HEK293T (cell line): Measurements from ENCODE around the gene HARBI1.

Experiments
- CTCF ChIA-PET: fragments of 350-600 bp; formaldehyde crosslinking; extraction: SDS; loops from one replicate; lab custom pipeline; 2021; ENCODE audit warnings: antibody characterized with exemption, inconsistent platforms; lab: Yijun Ruan, JAX
- POLR2A ChIA-PET: fragments of 350-600 bp; formaldehyde crosslinking; extraction: SDS; loops from one replicate; lab custom pipeline; 2020; ENCODE audit warnings: antibody characterized with exemption, inconsistent platforms; lab: Yijun Ruan, JAX
- DNase-seq: peaks from one replicate; pipeline ENCODE4 v3.0.0; 2012; ENCODE audit warnings: mixed read lengths; ENCODE audit errors: extremely low spot score
- ARNT ChIP-seq: fragments of 450-650 bp; IDR thresholded peaks from 2 replicates; pipeline ENCODE4 v1.6.1; 2017; ENCODE audit warnings: mild to moderate bottlenecking
- BHLHE40 ChIP-seq: fragments of 450-650 bp; IDR thresholded peaks from 2 replicates; pipeline ENCODE4 v1.6.1; 2016; ENCODE audit warnings: mild to moderate bottlenecking, moderate library complexity, borderline replicate concordance
- CTBP1 ChIP-seq: fragments of 450-650 bp; IDR thresholded peaks from 2 replicates; pipeline ENCODE4 v1.6.1; 2016; ENCODE audit warnings: borderline replicate concordance
- ELF4 ChIP-seq: fragments of 450-650 bp; IDR thresholded peaks from 2 replicates; pipeline ENCODE4 v1.6.1; 2017; ENCODE audit warnings: antibody characterized with exemption
- FOXA1 ChIP-seq: fragments of 450-650 bp; IDR thresholded peaks from 2 replicates; pipeline ENCODE4 v1.6.1; 2016; ENCODE audit warnings: mild to moderate bottlenecking
- FOXK2 ChIP-seq: fragments of 450-650 bp; IDR thresholded peaks from 2 replicates; pipeline ENCODE4 v1.6.1; 2016; ENCODE audit warnings: mild to moderate bottlenecking
- FOXM1 ChIP-seq: fragments of 450-650 bp; IDR thresholded peaks from 2 replicates; pipeline ENCODE4 v1.6.1; 2017; ENCODE audit warnings: mild to moderate bottlenecking, borderline replicate concordance
- HDGF ChIP-seq: fragments of 450-650 bp; IDR thresholded peaks from 2 replicates; pipeline ENCODE4 v1.6.1; 2017; ENCODE audit warnings: antibody characterized with exemption, borderline replicate concordance
- L3MBTL2 ChIP-seq: fragments of 450-650 bp; conservative IDR thresholded peaks from 2 replicates; pipeline ENCODE4 v1.6.1; 2016; ENCODE audit warnings: mild to moderate bottlenecking
- LEF1 ChIP-seq: fragments of 450-650 bp; IDR thresholded peaks from 2 replicates; pipeline ENCODE4 v1.6.1; 2017; ENCODE audit warnings: mild to moderate bottlenecking, borderline replicate concordance
- NFRKB ChIP-seq: fragments of 450-650 bp; IDR thresholded peaks from 2 replicates; pipeline ENCODE4 v1.6.1; 2016; ENCODE audit warnings: mild to moderate bottlenecking, moderate library complexity
- PKNOX1 ChIP-seq: fragments of 450-650 bp; IDR thresholded peaks from 2 replicates; pipeline ENCODE4 v1.6.1; 2016
- SP1 ChIP-seq: fragments of 450-650 bp; IDR thresholded peaks from 2 replicates; pipeline ENCODE4 v1.6.1; 2017
- SUZ12 ChIP-seq: fragments of 450-650 bp; IDR thresholded peaks from 2 replicates; pipeline ENCODE4 v1.6.1; 2016; ENCODE audit warnings: mild to moderate bottlenecking
- TARDBP ChIP-seq: fragments of 450-650 bp; IDR thresholded peaks from 2 replicates; pipeline ENCODE4 v1.6.1; 2016
- ZNF384 ChIP-seq: fragments of 450-650 bp; IDR thresholded peaks from 2 replicates; pipeline ENCODE4 v1.6.1; 2016

The HARBI1 gene

GRCh38 chr11:46639197-46639839 is 22.3 kb upstream of the HARBI1 start:
- no peak for DNase-seq
- POLR2A ChIA-PET = no interaction called here
- TF ChIP-seq FOXM1 (no peak), ZNF384 (no peak), SUZ12 (no peak), PKNOX1 (no peak), TARDBP (no peak), ELF4 (no peak), ARNT (no peak), HDGF (no peak), FOXK2 (no peak), FOXA1 (no peak), BHLHE40 (no peak), SP1 (no peak), CTBP1 (no peak), LEF1 (no peak)
- CTCF ChIA-PET = interaction anchor here (0.6 kb wide), 1 partner anchor 110 kb away, joined by 4 read pairs; no protein-coding TSS in a partner anchor

GRCh38 chr11:46637546-46637945 is 20.5 kb upstream of the HARBI1 start:
- CTCF ChIA-PET = no interaction called here
- TF ChIP-seq BHLHE40 = no peak
- no peak for TF ChIP-seq HDGF
- no peak for TF ChIP-seq ZNF384
- no peak for TF ChIP-seq FOXK2
- TF ChIP-seq PKNOX1 = no peak
- TF ChIP-seq L3MBTL2 = no peak
- TF ChIP-seq CTBP1 = no peak
- TF ChIP-seq NFRKB = no peak
- no peak for TF ChIP-seq SUZ12
- no peak for TF ChIP-seq ELF4
- no peak for TF ChIP-seq SP1
- TF ChIP-seq LEF1 = no peak
- no peak for TF ChIP-seq FOXA1
- TF ChIP-seq TARDBP = no peak
- no peak for DNase-seq
- POLR2A ChIA-PET = no interaction called here

GRCh38 chr11:46635557-46636139 is 18.6 kb upstream of the HARBI1 start:
- ChIA-PET POLR2A (no interaction called here), CTCF (no interaction called here)
- no peak for DNase-seq

GRCh38 chr11:46633291-46634217 is 16.5 kb upstream of the HARBI1 start:
- ChIA-PET CTCF (no interaction called here), POLR2A (no interaction called here)
- DNase-seq = no peak
- TF ChIP-seq FOXA1 (no peak), SUZ12 (no peak), LEF1 (no peak), BHLHE40 (no peak), ELF4 (no peak), ZNF384 (no peak), NFRKB (no peak), TARDBP (no peak), PKNOX1 (no peak), ARNT (no peak), FOXM1 (no peak), L3MBTL2 (no peak)

More at GRCh38 chr11:46635557-46636139, 18.6 kb upstream of the HARBI1 start:
- TF ChIP-seq NFRKB (no peak), SUZ12 (no peak), ARNT (no peak), TARDBP (no peak), FOXA1 (no peak)

GRCh38 chr11:46632502-46632901 is 15.5 kb upstream of the HARBI1 start:
- POLR2A ChIA-PET = no interaction called here
- CTCF ChIA-PET = no interaction called here
- DNase-seq = no peak
- TF ChIP-seq SP1 = no peak
- TF ChIP-seq FOXM1 = no peak
- no peak for TF ChIP-seq CTBP1
- TF ChIP-seq LEF1 = no peak
- no peak for TF ChIP-seq HDGF
- no peak for TF ChIP-seq ARNT
- TF ChIP-seq SUZ12 = no peak
- TF ChIP-seq ELF4 = no peak
- no peak for TF ChIP-seq NFRKB
- no peak for TF ChIP-seq BHLHE40
- TF ChIP-seq FOXA1 = no peak
- TF ChIP-seq L3MBTL2 = no peak
- no peak for TF ChIP-seq FOXK2
- TF ChIP-seq ZNF384 = no peak
- no peak for TF ChIP-seq PKNOX1
- TF ChIP-seq TARDBP = no peak
